Osteocyte (in vitro differentiated cells): ENCODE measurements around the gene CNOT1. TPM values are rescaled to one million over a fixed set of nuclear protein-coding genes. Genes with fewer than 3 reads are reported as not detected.

ENCODE experiments used
- DNase-seq: peaks from one replicate; pipeline ENCODE4 v3.0.0; 2021; ENCODE audit warnings: mixed read lengths; ENCODE audit not compliant: unreplicated experiment; ENCODE audit errors: extremely low spot score
- H3K27ac Mint-ChIP-seq: one replicate; pipeline ENCODE4 v1.8.0; 2021; ENCODE audit warnings: mild to moderate bottlenecking, mixed read lengths; ENCODE audit not compliant: unreplicated experiment
- H3K27me3 Mint-ChIP-seq: one replicate; pipeline ENCODE4 v1.8.0; 2021; ENCODE audit warnings: mixed read lengths; ENCODE audit not compliant: unreplicated experiment
- H3K36me3 Mint-ChIP-seq: one replicate; pipeline ENCODE4 v1.8.0; 2021; ENCODE audit warnings: mixed read lengths; ENCODE audit not compliant: unreplicated experiment
- H3K4me1 Mint-ChIP-seq: one replicate; pipeline ENCODE4 v1.8.0; 2021; ENCODE audit warnings: mixed read lengths; ENCODE audit not compliant: unreplicated experiment
- H3K4me3 Mint-ChIP-seq: one replicate; pipeline ENCODE4 v1.8.0; 2021; ENCODE audit warnings: mild to moderate bottlenecking, moderate library complexity, mixed read lengths; ENCODE audit not compliant: unreplicated experiment
- H3K9me3 Mint-ChIP-seq: one replicate; pipeline ENCODE4 v1.8.0; 2021; ENCODE audit warnings: mixed read lengths; ENCODE audit not compliant: unreplicated experiment
- total RNA-seq: library from RNA; stranded (reverse); gene quantifications from 2 replicates; pipeline ENCODE4 v1.2.1, GENCODE V29; 2021
- TF ChIP-seq, protein P1 (sequence below): fragments of 200-600 bp; sonication (generic); IDR thresholded peaks from 2 replicates; pipeline ENCODE4 v1.5.0; 2021; ENCODE audit warnings: antibody characterized with exemption, mild to moderate bottlenecking, moderate library complexity

The CNOT1 gene
- total RNA-seq, 1 donor from 2014 or later: 122 TPM

DNA sequence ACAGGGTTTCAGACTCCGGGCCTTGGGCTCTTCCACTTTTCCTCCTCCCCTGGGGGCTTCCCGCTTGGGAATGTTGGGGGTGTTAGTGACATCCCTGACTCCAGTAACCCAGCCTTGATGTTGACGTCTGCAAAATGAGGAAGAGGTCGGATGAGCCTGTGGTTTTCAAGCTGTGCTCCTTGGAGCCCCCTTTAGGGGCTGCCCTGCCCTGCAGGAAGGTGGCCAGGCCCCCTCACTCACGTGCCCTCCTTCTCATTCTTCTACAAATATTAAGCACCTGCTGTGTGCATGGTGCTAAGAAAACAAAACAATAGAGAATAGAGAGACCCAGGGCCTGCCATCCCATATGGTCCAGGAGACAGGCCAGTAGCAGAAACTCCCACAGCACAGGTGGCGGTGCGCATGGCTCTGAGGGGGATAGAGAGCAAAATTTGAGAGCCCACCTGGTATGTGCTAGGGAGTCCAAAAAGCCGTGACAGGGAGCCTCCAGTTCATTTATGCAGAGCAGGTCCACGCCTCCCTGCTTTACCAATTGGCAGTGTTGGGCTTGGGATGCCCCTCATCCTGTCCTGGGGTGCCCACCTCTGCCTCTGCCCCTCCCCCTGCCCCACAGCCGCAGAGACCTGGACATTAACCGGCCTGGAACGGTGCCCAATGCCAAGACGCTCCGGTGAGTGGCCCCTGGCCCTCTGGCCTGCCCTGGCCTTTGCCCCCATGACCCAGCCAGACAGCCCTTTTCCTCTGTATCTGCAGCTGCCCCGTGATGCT is 122.2 kb downstream of the CNOT1 start:
- DNase-seq: peak; percentile 65
- H3K36me3 Mint-ChIP-seq: no peaks in the 10 kb centered on the region
- no peaks in the 10 kb centered on the region for H3K9me3 Mint-ChIP-seq
- TF ChIP-seq, protein P1, sequence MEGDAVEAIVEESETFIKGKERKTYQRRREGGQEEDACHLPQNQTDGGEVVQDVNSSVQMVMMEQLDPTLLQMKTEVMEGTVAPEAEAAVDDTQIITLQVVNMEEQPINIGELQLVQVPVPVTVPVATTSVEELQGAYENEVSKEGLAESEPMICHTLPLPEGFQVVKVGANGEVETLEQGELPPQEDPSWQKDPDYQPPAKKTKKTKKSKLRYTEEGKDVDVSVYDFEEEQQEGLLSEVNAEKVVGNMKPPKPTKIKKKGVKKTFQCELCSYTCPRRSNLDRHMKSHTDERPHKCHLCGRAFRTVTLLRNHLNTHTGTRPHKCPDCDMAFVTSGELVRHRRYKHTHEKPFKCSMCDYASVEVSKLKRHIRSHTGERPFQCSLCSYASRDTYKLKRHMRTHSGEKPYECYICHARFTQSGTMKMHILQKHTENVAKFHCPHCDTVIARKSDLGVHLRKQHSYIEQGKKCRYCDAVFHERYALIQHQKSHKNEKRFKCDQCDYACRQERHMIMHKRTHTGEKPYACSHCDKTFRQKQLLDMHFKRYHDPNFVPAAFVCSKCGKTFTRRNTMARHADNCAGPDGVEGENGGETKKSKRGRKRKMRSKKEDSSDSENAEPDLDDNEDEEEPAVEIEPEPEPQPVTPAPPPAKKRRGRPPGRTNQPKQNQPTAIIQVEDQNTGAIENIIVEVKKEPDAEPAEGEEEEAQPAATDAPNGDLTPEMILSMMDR: no peak
- no peak overlapping the region for H3K27ac Mint-ChIP-seq
- H3K27me3 Mint-ChIP-seq: no peaks in the 10 kb centered on the region
- H3K4me1 Mint-ChIP-seq: no peaks in the 10 kb centered on the region
- no peak overlapping the region for H3K4me3 Mint-ChIP-seq

DNA sequence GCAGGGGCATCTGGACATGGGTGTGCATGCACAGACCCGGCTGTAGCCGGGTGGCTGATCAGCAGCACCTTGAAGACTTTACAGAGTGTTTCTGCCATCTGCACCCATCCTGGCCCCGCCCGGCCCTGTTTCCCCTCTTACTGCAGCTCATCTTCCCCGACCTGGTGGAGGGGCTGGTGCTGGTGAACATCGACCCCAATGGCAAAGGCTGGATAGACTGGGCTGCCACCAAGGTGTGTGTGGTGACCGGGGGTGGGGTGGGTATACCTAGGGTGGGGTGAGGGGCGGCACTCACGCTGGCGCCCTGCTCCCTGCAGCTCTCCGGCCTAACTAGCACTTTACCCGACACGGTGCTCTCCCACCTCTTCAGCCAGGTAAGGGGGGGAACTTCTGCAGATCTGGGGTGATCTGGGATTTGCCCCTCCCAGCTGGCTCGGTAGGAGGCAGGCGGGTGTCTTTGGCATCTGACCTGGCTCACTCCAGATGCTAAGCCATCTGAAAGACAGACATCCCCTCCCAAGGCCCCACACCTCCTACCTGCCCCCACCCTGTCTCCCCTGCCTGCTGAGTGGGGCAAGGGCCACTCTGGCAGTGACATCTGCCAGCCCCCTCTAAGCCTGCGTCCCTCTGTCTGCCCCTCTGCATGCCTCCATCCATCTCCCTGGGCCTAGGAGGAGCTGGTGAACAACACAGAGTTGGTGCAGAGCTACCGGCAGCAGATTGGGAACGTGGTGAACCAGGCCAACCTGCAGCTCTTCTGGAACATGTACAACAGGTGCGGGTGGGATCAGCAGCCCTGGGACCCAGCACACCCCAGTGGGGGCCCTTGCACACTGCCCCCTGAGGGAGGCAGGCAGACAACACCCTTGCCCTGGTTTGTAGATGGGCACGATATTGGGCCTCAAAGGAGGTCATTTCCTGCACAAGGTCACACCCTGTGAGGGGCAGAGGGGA is 123.1 kb downstream of the CNOT1 start:
- Mint-ChIP-seq H3K4me1 (peaks cover under 1% of the 10 kb centered on the region), H3K27me3 (no peaks in the 10 kb centered on the region), H3K27ac (no peak overlapping the region), H3K36me3 (no peaks in the 10 kb centered on the region), H3K4me3 (no peak overlapping the region), H3K9me3 (no peaks in the 10 kb centered on the region)
- TF ChIP-seq, protein P1: no peak
- no peak for DNase-seq

DNA sequence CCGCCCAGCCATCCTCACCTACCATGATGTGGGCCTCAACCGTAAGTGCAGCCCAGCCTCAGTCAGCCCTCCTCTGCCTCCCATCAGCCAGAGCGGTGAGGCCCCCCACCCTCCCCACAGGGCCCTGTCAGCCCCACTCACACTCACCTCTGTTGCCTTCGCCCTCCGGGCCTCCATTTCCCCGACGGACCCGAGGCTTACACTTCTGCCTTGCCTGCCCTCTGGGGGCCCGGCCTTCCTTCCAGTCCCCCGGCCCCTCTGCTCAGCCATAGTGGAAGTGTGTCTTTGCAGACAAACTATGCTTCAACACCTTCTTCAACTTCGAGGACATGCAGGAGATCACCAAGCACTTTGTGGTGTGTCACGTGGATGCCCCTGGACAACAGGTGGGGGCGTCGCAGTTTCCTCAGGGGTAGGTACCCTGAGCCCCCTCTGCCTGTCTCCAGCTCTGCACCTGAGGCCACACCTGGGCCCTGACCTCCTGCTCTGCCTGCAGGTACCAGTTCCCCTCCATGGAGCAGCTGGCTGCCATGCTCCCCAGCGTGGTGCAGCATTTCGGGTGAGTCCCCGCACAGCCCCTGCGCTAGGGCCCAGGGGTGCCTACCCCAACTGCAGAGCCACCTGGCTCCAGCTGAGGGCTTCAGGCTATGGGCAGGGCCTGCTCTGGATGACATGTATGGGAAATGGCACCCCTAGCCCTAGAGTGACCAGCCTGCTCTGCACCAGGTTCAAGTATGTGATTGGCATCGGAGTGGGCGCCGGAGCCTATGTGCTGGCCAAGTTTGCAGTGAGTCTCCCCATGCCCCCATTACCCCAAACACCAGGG is 125.5 kb downstream of the CNOT1 start:
- TF ChIP-seq, protein P1: no peak
- Mint-ChIP-seq H3K36me3 (no peaks in the 10 kb centered on the region), H3K4me1 (peaks cover 9% of the 10 kb centered on the region), H3K27me3 (no peaks in the 10 kb centered on the region), H3K27ac (no peak overlapping the region), H3K4me3 (no peak overlapping the region), H3K9me3 (no peaks in the 10 kb centered on the region)
- DNase-seq: no peak

DNA sequence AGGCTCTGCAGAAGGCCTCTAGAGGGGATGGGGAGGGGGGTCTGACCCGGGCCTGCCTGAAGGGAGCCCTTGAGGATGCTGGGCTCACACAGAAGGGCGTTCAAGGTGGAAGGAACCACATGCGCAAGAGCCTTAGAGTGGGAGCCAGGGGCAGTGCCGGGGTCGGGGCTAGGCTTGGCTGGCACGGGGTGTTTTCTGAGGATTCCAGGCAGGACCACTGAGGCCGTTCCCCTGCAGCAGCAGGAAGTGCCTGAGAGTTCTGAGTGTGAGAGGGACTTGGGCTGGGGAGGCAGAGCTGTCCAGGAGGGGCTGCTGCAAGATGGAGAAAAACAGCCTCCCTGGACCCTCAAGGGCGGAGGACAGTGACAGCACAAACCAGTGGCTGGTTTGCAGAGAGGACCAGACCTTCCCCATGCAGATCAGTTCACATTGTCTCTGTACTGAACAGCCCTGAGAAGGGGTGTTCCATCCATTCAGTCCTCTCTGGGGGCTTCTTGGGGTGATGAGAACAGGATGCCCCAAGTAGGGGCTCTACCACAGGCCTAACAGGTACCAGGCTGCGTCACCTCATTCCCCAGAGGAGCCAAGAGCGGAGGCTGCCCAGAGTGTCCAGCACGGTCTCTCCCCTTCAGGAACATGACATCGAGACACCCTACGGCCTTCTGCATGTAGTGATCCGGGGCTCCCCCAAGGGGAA is 126.3 kb downstream of the CNOT1 start:
- Mint-ChIP-seq H3K27me3 (no peaks in the 10 kb centered on the region), H3K4me3 (no peak overlapping the region), H3K9me3 (no peaks in the 10 kb centered on the region), H3K4me1 (peaks cover 9% of the 10 kb centered on the region), H3K27ac (no peak overlapping the region), H3K36me3 (no peaks in the 10 kb centered on the region)
- TF ChIP-seq, protein P1: no peak
- no peak for DNase-seq
